Effector CD8-positive, alpha-beta T cell (primary cell): ENCODE data around the gene PSME1.

Experiments
- DNase-seq: peaks from one replicate; lab custom pipeline; 2025; lab: John Stamatoyannopoulos, UW

The PSME1 gene

DNA sequence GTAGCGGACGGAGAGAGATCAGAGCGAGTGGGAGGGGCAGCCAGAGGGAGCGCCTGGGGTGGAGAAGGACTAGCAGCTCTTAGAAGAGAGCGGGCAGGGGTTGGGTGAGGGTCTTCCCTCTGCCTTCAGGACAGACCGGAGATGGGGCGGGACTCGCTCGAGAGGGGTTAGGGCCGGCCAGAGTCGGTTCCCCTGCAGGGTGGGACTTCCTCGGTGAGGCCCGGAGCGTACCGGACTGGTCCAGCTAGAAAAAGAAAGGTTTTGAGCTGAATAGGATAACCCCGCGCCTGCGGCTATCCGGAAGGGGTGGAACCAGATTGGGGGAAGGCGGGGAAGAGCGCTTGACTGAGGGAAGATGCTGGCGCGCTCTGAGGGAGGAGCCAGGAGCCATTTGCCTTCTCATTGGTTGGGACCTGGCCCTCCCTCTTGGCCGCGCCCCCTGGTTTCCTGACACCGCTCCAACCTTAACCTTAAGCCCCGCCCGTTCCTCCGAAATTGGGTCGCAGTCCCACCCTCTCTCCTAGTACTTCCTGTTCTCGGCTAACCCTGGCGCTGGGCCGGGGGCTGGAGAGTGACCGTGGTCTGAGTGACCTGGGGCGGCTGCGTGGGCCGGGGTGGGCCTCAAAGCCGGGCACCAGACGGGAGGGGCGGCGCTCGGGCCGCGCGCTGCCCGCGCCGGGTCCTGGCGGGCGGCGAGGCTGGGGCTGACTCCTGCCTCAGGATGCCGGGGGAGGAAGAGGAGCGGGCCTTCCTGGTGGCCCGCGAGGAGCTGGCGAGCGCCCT lies 11.2 kb downstream of the PSME1 start, which contains the start of gene RNF31:
TSS of gene RNF31 (plus strand) at position 521 of the 783 bp plus-strand sequence. CDS start at position 722, 201 bp downstream.
- DNase-seq, result peak; percentile 94

DNA sequence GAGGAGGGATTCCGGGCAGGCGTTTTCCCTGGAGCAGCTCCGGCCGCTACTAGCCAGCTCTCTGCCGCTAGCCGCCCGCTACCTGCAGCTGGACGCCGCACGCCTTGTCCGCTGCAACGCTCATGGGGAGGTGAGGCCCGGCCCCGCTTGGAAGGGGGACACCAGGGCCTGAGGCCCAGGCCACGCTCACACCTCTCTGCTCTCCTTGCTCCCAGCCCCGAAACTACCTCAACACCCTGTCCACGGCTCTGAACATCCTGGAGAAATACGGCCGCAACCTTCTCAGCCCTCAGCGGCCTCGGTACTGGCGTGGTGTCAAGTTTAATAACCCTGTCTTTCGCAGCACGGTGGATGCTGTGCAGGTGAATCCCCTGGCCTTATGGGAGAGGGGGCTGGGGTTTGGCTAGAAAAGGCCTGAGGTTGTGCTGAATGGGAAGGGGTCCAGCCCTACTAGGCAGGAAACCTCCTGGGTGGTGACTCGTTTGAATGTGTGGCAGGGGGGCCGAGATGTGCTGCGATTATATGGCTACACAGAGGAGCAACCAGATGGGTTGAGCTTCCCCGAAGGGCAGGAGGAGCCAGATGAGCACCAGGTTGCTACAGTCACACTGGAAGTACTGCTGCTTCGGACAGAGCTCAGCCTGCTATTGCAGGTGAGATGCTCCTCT lies 11.9 kb downstream of the PSME1 start:
- no peak for DNase-seq

DNA sequence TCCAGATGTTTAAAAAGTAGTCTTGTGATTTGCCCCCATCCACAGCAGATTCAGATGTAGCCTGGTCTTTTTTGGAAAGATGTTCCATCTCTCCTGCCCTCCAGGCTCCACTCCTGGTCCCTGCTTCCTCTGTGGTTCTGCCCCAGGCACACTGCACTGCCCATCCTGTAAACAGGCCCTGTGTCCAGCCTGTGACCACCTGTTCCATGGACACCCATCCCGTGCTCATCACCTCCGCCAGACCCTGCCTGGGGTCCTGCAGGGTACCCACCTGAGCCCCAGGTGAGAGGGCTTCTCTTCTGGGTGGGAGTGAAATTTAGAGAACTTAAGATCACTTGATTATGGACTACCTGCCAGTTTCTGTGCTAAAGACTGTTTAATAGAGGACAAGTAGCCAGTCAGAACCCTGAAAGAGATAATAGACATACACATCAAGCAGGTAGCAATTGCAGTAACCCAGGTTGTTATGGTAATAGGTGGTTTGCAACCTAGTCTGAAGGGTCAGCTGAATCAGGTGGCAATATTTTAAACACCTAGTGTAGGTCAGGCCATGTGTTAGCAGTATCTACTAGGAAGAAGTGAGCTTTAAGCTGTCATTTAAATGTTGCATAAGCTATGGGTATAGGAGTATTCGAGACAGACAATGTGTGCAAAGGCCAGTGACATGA lies 13.4 kb downstream of the PSME1 start:
- DNase-seq, result no peak

DNA sequence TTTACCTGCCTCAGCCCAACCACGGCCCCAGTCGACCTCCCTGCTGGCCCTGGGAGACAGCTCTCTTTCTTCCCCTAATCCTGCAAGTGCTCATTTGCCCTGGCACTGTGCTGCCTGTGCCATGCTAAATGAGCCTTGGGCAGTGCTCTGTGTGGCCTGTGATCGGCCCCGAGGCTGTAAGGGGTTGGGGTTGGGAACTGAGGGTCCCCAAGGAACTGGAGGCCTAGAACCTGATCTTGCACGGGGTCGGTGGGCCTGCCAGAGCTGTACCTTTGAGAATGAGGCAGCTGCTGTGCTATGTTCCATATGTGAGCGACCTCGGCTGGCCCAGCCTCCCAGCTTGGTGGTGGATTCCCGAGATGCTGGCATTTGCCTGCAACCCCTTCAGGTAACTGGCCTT lies 14.1 kb downstream of the PSME1 start:
- DNase-seq, result no peak

GRCh38 chr14:24150567-24150966 lies 14.6 kb downstream of the PSME1 start:
- DNase-seq, result no peak

GRCh38 chr14:24150993-24151392 lies 15.0 kb downstream of the PSME1 start:
- DNase-seq, result no peak

GRCh38 chr14:24151404-24152080 lies 15.5 kb downstream of the PSME1 start:
- DNase-seq, result no peak

DNA sequence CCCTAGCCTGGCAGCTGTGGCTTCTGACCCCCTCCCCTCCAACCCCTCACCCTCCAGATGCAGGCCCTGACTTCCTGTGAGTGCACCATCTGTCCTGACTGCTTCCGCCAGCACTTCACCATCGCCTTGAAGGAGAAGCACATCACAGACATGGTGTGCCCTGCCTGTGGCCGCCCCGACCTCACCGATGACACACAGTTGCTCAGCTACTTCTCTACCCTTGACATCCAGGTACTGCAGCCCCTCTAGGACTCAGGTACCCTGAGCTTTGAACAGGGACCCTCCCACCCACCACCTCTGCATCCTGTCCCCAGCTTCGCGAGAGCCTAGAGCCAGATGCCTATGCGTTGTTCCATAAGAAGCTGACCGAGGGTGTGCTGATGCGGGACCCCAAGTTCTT lies 19.1 kb downstream of the PSME1 start:
- DNase-seq, result no peak

DNA sequence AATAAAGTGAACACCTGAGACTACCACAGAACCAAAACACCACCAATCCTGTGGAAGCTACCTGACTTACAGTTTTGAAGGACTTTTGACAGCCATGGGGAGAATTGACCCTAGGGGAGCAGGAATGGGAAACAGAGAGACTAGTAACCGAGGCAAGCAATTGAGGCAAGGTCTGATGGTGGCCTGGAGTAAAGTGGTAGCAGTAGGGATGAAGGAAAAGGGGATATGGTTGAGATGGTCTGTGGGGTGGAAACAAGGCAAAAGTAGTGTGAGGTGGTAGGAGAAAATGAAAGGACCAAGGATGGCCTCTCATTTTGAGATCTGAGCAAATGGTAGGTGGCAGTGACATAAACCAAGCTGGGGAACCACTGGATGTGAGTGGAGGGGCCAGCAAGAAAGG lies 20.8 kb downstream of the PSME1 start:
- DNase-seq, result no peak

DNA sequence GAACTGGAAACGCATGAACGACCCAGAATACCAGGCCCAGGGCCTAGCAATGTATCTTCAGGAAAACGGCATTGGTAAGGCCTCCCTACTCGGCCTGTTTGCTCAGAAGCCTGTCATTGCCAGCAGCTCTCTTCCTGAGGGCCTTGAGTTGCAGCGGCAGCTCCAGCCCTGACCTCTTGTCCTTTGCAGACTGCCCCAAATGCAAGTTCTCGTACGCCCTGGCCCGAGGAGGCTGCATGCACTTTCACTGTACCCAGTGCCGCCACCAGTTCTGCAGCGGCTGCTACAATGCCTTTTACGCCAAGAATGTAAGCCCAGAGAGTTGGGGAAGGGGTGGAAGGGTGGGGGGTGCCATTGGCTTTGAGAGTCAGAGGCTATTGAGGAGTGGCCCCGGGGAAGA lies 21.3 kb downstream of the PSME1 start:
- DNase-seq, result no peak

- no peak for DNase-seq
Measured at GRCh38 chr14:24159777-24160498, 23.9 kb downstream of the PSME1 start.

GRCh38 chr14:24160499-24160849 lies 24.5 kb downstream of the PSME1 start:
- DNase-seq, result no peak

GRCh38 chr14:24160850-24161804 lies 25.1 kb downstream of the PSME1 start, which contains the start of gene IRF9:
TSS of gene IRF9 (plus strand) at chr14:24161265. CDS start at chr14:24162145, 880 bp downstream.
- DNase-seq, result peak; percentile 97

DNA sequence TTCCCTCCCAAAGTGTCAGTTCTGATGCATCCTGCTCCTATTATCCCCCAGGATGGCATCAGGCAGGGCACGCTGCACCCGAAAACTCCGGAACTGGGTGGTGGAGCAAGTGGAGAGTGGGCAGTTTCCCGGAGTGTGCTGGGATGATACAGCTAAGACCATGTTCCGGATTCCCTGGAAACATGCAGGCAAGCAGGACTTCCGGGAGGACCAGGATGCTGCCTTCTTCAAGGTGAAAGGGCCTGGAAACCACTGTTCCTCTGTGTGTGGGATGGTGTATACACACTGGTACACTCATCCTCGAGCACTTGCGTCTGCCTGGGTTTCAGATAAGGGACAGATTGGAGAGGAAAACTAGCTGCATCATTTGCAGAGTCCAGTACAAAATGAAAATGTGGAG lies 26.1 kb downstream of the PSME1 start:
- DNase-seq, result no peak

- no peak for DNase-seq
Measured at GRCh38 chr14:24164518-24164991, 28.6 kb downstream of the PSME1 start.

- no peak for DNase-seq
Measured at GRCh38 chr14:24165785-24166184, 29.8 kb downstream of the PSME1 start.

DNA sequence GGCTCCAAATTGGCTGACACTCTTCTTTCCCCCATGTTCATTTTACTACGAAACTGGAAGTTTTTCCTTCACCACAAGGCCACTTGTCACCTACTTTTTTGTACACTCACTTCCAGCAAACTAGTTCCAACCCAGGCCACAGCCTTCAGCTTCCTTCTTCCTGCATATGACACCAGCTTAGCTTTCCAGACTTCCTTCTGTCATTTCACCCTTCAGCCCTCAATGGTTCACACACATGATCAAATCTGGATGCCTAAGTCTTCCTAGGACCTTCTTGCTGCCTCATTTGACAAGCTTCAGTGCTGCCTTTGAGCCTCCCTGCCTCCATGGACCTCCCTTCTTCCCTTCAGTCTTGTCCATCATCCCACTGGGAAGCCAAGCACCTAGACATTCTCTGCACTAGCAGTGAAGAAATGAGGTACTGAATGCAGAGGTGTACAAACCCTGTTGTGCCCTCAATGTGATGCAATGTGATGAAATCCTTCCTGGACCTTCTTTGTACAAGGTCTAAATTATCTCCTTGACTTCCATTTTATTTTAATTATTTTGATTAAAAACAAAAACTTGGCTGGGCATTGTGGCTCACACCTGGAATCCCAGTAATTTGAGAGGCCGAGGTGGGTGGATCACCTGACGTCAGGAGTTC lies 31.6 kb downstream of the PSME1 start:
- no peak for DNase-seq

DNA sequence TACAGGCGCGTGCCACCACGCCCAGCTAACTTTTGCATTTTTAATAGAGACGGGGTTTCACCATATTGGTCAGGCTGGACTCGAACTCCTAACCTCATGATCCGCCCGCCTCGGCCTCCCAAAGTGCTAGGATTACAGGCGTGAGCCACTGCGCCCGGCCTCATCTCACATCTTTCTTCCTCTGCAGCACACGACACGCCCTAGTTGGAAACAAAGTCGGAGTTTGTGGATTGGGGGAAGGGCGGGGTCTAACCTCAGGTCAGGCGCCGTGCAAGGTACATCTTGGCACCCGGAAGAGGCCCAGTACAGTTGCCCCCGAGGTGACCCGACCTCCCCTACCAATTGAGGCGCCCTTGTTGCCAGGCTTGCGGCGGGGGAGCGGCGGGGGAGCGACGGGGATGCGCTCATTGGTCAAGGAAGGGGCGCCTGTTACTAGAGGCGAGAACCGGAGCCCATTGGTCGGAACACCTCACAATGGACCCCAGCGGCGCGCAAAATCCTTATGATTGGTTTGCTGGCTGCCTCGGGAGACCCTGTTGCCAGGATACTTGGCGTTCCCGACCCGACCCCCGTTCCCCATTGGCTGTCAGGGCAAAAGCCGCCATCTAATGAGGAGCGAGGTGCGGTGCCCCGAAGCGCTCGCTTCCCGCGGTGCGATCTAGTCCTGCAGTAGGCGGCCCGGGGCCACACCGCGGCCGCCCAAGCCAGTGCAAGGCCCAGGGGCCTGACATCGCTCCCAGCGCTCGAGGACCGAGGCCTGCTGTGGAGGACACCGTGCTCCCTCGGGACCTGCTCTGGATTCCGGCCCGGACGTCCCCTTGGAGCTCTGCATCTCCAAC lies 35.6 kb downstream of the PSME1 start, which contains the start of gene REC8:
TSS of gene REC8 (plus strand) at position 659 of the 839 bp plus-strand sequence. CDS start 473 bp downstream, outside the sequence.
- peak; percentile 77 for DNase-seq
